Pancreas (tissue), 10 donors: Measurements from ENCODE around the gene PCDHB11. TPM values are rescaled to one million over a fixed set of nuclear protein-coding genes. Genes with fewer than 3 reads are reported as not detected.
"Not testable (repeated sequence)": the region's sequence is repeated elsewhere in the genome, so short reads cannot be mapped to it uniquely, and the experiment has no call there.

Source experiments
- ATAC-seq, 4 donors: fragments of 200-7000 bp; cut with Tn5 transposase; one replicate each; pipeline versions ENCODE4 v1.8.0 to v1.9.1; 2020; ENCODE audit warnings: mild to moderate bottlenecking in 4 of 4, moderate library complexity in 4 of 4
- DNase-seq, 6 donors: peaks; one replicate each; pipeline ENCODE4 v3.0.0-alpha.2; 2020
- FAIRE-seq: peaks from 2 replicates; lab custom pipeline; 2012; peaks lifted over from hg19 to GRCh38; lab: Jason Lieb, UNC
- H3K27ac ChIP-seq, 4 donors: fragments of 200-600 bp; sonication (generic); 1 replicate in 3 of 4; 2 replicates in 1 of 4; pipeline versions ENCODE4 v1.5.0 to v1.8.0; 2020
- H3K27me3 ChIP-seq, 4 donors: fragments of 200-600 bp; one replicate each; pipeline ENCODE4 v1.8.0; 2021
- H3K36me3 ChIP-seq, 3 donors: fragments of 200-600 bp; sonication (generic) in 1 of 3; one replicate each; pipeline versions ENCODE4 v1.5.0 to v1.8.0; 2020 to 2021
- H3K4me1 ChIP-seq, 3 donors: fragments of 200-600 bp; one replicate each; pipeline ENCODE4 v1.8.0; 2021
- H3K4me3 ChIP-seq, 4 donors: fragments of 200-600 bp; sonication (generic) in 2 of 4; one replicate each; pipeline versions ENCODE4 v1.5.0 to v1.8.0; 2020 to 2021
- H3K9me3 ChIP-seq, 4 donors: fragments of 200-600 bp; one replicate each; pipeline ENCODE4 v1.8.0; 2021
- CTCF ChIP-seq, 4 donors: fragments of 200-600 bp; sonication (generic) in 3 of 4; IDR thresholded peaks; one replicate each; pipeline versions ENCODE4 v1.5.0 to v1.8.0; 2021; ENCODE audit warnings: antibody characterized with exemption in 4 of 4
- WGBS, 2 donors: extraction: QIAGEN DNeasy Blood & Tissue Kit; methylation state at CpG; one replicate each; pipeline ENCODE4 v1.1.7; 2013; 5-methylcytosine and 5-hydroxymethylcytosine counted together
- intact Hi-C, 3 donors: fragments of 100-400 bp; cut with DNase I; formaldehyde crosslinking; loops; one replicate each; pipeline versions ENCODE4 v1.11.1 to v1.14.2; 2022
- polyA plus RNA-seq, 2 donors: library from polyadenylated mRNA; stranded (reverse); fragments of 200-250 nt; gene quantifications; one replicate each; pipeline ENCODE4 v1.2.3, GENCODE V29; 2013
- total RNA-seq, 6 donors: library from RNA; stranded (reverse); fragmentation: NEBNext Ultra II Directional in 4 of 6; extraction: Animal tissue kit (Norgen Biotek cat#: 25700) in 4 of 6; gene quantifications; one replicate each; pipeline versions ENCODE4 v1.2.1 to v1.2.4, GENCODE V29; 2021 to 2023
- donor health status: healthy with polysubstance abuse.
- donor health status: DM: no; HTN: no; CAD: no; lungs with moderate emphysema.
- donor health status: DM: no; HTN: no; CAD: no.
- donor health status: control.
- donor health status: control.
- donor health status: Bipolar disorder and iron deficiency.
- donor health status: DM: yes; HTN: yes; CAD: no.
- donor health status: DM: no; HTN: no; CAD: no.
- donor health status: DM: no; HTN: no; CAD: no.
- donor health status: DM: yes; HTN: yes; CAD: no.

PCDHB11 gene
- total and polyA plus RNA-seq, 8 donors = 0.72 to 9.0 (median 3.9) TPM

- Histone ChIP-seq H3K27me3 (no peaks in the 10 kb centered on the region), H3K4me3 (peak within 1 kb of the TSS in 1 of 4 donors; percentile 7), H3K27ac (no peak within 1 kb of the TSS), H3K4me1 (no peaks in the 10 kb centered on the region), H3K36me3 (no peaks in the 10 kb centered on the region), H3K9me3 (peaks cover 0 to 19% (median 4%) of the 10 kb centered on the region in 4 donors)
- intact Hi-C loops = no loop called here
- WGBS, 2 donors = 28 to 36% methylated on average over 15 of the region's 15 CpGs
- DNase-seq (no peak), FAIRE-seq (no peak), ATAC-seq (peak in 3 of 4 donors; percentile 45 to 75 (median 65))
- no peak for TF ChIP-seq CTCF (IDR thresholded peaks at IDR 0.05)
Measured at GRCh38 chr5:141223112-141223783, 23.8 kb downstream of the PCDHB11 start, which contains the start of gene PCDHB14. Gene PCDHB14 (plus strand): TSS chr5:141223343. CDS start chr5:141223506, 163 bp downstream.

- H3K27me3 ChIP-seq, H3K27ac ChIP-seq, H3K4me1 ChIP-seq, intact Hi-C loops, H3K36me3 ChIP-seq, H3K4me3 ChIP-seq, FAIRE-seq, ATAC-seq, DNase-seq: not testable (repeated sequence)
- whole genome bisulfite sequencing, 2 donors = 15 to 21% methylated on average over 28 to 35 of the region's 40 CpGs
- H3K9me3 ChIP-seq = peaks cover 0 to 19% (median 4%) of the 10 kb centered on the region in 4 donors
Measured at GRCh38 chr5:141224844-141225243, 25.4 kb downstream of the PCDHB11 start.

- WGBS, 2 donors = 30% methylated on average over 20 to 30 of the region's 30 CpGs
- intact Hi-C loops, H3K4me1 ChIP-seq, DNase-seq, H3K36me3 ChIP-seq, H3K27me3 ChIP-seq, H3K27ac ChIP-seq, FAIRE-seq, ATAC-seq, H3K4me3 ChIP-seq: not testable (repeated sequence)
- H3K9me3 ChIP-seq = peaks cover 0 to 19% (median 4%) of the 10 kb centered on the region in 4 donors
Measured at GRCh38 chr5:141225421-141225820, 26.0 kb downstream of the PCDHB11 start.

GRCh38 chr5:141234109-141234667, 34.8 kb downstream of the PCDHB11 start:
- TF ChIP-seq CTCF (IDR thresholded peaks at IDR 0.05) = peak in 1 of 4 donors; percentile 12
- 6 to 7% methylated on average over 15 of the region's 15 CpGs for WGBS, 2 donors
- H3K4me1 ChIP-seq = no peaks in the 10 kb centered on the region
- H3K27me3 ChIP-seq = no peaks in the 10 kb centered on the region
- DNase-seq (peak in 1 of 6 donors; percentile 35), ATAC-seq (no peak), FAIRE-seq (no peak)
- H3K27ac ChIP-seq = no peak overlapping the region
- intact Hi-C loops = no loop called here
- peak overlapping the region in 1 of 4 donors; percentile 23 for H3K4me3 ChIP-seq
- peaks cover 0 to 23% (median 5%) of the 10 kb centered on the region in 4 donors for H3K9me3 ChIP-seq
- no peaks in the 10 kb centered on the region for H3K36me3 ChIP-seq

- H3K27me3 ChIP-seq, H3K36me3 ChIP-seq, FAIRE-seq, DNase-seq, H3K4me3 ChIP-seq, ATAC-seq, H3K4me1 ChIP-seq, H3K27ac ChIP-seq, intact Hi-C loops: not testable (repeated sequence)
- H3K9me3 ChIP-seq = peaks cover 0 to 23% (median 5%) of the 10 kb centered on the region in 4 donors
- 18 to 21% methylated on average over 39 to 40 of the region's 40 CpGs for WGBS, 2 donors
Measured at GRCh38 chr5:141235922-141236321, 36.5 kb downstream of the PCDHB11 start.

GRCh38 chr5:141236516-141237313, 37.3 kb downstream of the PCDHB11 start:
- ATAC-seq = no peak
- no peak for FAIRE-seq
- no peak for TF ChIP-seq CTCF (IDR thresholded peaks at IDR 0.05)
- H3K27me3 ChIP-seq = no peaks in the 10 kb centered on the region
- H3K4me3 ChIP-seq = no peak overlapping the region
- peaks cover 0 to 29% (median 5%) of the 10 kb centered on the region in 4 donors for H3K9me3 ChIP-seq
- 13 to 14% methylated on average over 23 to 32 of the region's 32 CpGs for WGBS, 2 donors
- H3K27ac ChIP-seq = no peak overlapping the region
- intact Hi-C loops = no loop called here
- no peak for DNase-seq
- H3K36me3 ChIP-seq = no peaks in the 10 kb centered on the region
- no peaks in the 10 kb centered on the region for H3K4me1 ChIP-seq
